Measurements from ENCODE around the gene SCUBE1.

DNA sequence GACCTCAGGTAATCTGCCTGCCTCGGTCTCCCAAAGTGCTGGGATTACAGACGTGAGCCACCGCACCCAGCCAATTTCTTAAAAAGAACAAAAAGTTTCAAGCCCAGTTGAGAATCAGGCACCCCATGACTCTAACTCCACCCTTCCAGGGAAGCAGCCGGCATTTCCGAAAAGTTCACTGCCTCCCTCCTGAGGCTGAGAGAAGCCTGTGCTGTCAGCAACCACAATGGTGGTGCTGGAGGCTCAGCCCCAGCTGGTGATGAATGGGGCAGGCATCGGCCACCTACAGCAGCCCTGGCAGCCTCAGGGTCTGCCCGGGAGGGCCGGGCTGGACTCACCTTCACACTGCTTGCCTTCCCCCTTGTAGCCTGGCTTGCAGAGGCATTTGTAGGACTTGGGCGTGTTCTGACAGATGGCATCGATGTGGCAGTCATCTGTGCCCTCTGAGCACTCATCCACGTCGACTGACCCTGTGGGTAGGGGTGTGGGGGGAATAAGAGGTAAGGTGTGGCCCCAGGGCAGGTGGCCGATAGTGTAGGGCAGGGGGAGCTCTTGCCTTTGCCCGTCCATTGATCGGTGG is 4.3 kb downstream of the SCUBE1 start:
- TF ChIP-seq, protein P1, sequence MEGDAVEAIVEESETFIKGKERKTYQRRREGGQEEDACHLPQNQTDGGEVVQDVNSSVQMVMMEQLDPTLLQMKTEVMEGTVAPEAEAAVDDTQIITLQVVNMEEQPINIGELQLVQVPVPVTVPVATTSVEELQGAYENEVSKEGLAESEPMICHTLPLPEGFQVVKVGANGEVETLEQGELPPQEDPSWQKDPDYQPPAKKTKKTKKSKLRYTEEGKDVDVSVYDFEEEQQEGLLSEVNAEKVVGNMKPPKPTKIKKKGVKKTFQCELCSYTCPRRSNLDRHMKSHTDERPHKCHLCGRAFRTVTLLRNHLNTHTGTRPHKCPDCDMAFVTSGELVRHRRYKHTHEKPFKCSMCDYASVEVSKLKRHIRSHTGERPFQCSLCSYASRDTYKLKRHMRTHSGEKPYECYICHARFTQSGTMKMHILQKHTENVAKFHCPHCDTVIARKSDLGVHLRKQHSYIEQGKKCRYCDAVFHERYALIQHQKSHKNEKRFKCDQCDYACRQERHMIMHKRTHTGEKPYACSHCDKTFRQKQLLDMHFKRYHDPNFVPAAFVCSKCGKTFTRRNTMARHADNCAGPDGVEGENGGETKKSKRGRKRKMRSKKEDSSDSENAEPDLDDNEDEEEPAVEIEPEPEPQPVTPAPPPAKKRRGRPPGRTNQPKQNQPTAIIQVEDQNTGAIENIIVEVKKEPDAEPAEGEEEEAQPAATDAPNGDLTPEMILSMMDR (IDR thresholded peaks at IDR 0.05): no peak
- no peak for TF ChIP-seq POLR2AphosphoS5 (IDR thresholded peaks at IDR 0.05)
- TF ChIP-seq POLR2A (IDR thresholded peaks at IDR 0.05): no peak
- no peak for TF ChIP-seq EP300 (IDR thresholded peaks at IDR 0.05; ENCODE audit: low read depth)
